ENCODE measurements around the gene CD59. TPM values are rescaled to one million over a fixed set of nuclear protein-coding genes. Genes with fewer than 3 reads are reported as not detected.

The CD59 gene
- total RNA-seq, 1 donor, result 345 TPM

DNA sequence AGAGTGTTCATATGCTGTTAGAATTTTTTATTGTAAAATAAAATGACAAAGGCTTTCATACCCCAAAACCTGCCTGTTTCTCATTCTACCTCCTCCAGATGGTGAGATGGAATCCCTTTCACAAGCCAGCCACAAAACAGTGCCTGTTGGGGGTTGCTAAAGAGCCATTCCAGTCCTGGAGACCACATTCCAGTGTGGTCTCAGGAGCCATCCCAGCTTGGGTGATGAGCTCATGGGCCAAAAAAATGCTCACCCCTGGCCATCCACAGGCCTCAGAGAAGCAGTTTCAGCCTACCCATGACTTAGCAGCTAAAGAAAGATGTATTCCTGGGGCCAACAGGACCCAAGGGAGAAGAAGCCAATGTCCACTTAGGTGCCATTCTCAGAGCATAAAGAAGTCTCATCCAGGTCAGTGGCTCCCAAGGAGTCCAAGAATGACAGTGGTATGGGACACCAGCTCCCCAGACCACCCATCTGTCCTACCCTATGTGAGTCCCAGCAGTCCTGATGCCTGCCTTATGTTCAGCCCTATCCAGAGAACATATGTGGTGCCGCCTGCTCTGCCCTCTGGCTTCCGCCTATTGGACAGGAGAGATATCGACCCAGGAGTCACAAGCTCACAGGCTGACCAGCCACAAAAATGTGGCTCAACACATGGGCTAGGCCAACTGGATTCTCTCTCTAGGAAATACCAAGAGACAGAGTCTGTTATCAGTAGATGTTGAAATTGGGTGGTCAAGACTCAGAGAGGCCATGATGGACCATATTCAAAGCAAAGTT is 62.0 kb downstream of the CD59 start:
- H3K4me2 ChIP-seq (ENCODE audit: insufficient read depth, low read length), result no peak overlapping the region
- TF ChIP-seq, protein P1, sequence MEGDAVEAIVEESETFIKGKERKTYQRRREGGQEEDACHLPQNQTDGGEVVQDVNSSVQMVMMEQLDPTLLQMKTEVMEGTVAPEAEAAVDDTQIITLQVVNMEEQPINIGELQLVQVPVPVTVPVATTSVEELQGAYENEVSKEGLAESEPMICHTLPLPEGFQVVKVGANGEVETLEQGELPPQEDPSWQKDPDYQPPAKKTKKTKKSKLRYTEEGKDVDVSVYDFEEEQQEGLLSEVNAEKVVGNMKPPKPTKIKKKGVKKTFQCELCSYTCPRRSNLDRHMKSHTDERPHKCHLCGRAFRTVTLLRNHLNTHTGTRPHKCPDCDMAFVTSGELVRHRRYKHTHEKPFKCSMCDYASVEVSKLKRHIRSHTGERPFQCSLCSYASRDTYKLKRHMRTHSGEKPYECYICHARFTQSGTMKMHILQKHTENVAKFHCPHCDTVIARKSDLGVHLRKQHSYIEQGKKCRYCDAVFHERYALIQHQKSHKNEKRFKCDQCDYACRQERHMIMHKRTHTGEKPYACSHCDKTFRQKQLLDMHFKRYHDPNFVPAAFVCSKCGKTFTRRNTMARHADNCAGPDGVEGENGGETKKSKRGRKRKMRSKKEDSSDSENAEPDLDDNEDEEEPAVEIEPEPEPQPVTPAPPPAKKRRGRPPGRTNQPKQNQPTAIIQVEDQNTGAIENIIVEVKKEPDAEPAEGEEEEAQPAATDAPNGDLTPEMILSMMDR (IDR thresholded peaks at IDR 0.05; ENCODE audit: extremely low read depth, low read depth, low read length), result no peak
- H3K9me3 ChIP-seq (ENCODE audit: low read depth, low read length), result no peaks in the 10 kb centered on the region
- H4K20me1 ChIP-seq (ENCODE audit: insufficient read depth, low read length), result no peaks in the 10 kb centered on the region
- no peaks in the 10 kb centered on the region for H3K79me2 ChIP-seq (ENCODE audit: insufficient read depth, low read length)
- H3K4me1 ChIP-seq (ENCODE audit: insufficient read depth, low read length), result peaks cover 28% of the 10 kb centered on the region
- no peak overlapping the region for H2AFZ ChIP-seq (ENCODE audit: low read length)
- no peaks in the 10 kb centered on the region for H3K36me3 ChIP-seq (ENCODE audit: insufficient read depth, low read length)
- peak; percentile 85 for DNase-seq (ENCODE audit: insufficient read length, low spot score, missing footprints)
- H3K4me3 ChIP-seq (ENCODE audit: insufficient read depth, low read length), result no peak overlapping the region
- H3K27ac ChIP-seq (ENCODE audit: low read depth, low read length), result peak overlapping the region; percentile 76
- H3K27me3 ChIP-seq (ENCODE audit: insufficient read depth, low read length), result no peaks in the 10 kb centered on the region

DNA sequence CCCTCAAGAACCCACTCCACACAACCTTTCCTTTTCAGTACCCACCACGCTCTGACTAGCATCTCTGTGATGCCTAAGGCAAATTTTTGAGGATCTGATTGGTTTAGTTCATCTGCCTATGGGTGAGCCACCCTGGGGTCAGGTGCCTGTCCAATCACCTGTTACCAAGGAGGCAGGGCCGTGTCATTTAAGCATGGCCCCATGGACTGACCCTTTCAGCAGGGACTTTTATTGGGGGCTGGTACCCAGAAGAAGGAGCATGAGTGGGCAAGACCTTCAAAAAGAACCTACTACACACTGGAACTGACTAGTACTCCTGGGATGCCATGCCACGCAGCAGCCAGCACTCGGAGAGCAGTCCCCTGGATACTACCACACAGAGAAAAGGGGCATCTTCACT is 64.0 kb downstream of the CD59 start:
- Histone ChIP-seq H2AFZ (ENCODE audit: low read length) (no peak overlapping the region), H3K27ac (ENCODE audit: low read depth, low read length) (no peak overlapping the region), H3K4me2 (ENCODE audit: insufficient read depth, low read length) (no peak overlapping the region), H3K36me3 (ENCODE audit: insufficient read depth, low read length) (no peaks in the 10 kb centered on the region), H3K9me3 (ENCODE audit: low read depth, low read length) (no peaks in the 10 kb centered on the region), H3K27me3 (ENCODE audit: insufficient read depth, low read length) (no peaks in the 10 kb centered on the region), H3K79me2 (ENCODE audit: insufficient read depth, low read length) (no peaks in the 10 kb centered on the region), H3K4me3 (ENCODE audit: insufficient read depth, low read length) (no peak overlapping the region), H4K20me1 (ENCODE audit: insufficient read depth, low read length) (no peaks in the 10 kb centered on the region), H3K4me1 (ENCODE audit: insufficient read depth, low read length) (peaks cover 28% of the 10 kb centered on the region)
- TF ChIP-seq, protein P1 (IDR thresholded peaks at IDR 0.05; ENCODE audit: extremely low read depth, low read depth, low read length), result no peak
- DNase-seq (ENCODE audit: insufficient read length, low spot score, missing footprints), result no peak

DNA sequence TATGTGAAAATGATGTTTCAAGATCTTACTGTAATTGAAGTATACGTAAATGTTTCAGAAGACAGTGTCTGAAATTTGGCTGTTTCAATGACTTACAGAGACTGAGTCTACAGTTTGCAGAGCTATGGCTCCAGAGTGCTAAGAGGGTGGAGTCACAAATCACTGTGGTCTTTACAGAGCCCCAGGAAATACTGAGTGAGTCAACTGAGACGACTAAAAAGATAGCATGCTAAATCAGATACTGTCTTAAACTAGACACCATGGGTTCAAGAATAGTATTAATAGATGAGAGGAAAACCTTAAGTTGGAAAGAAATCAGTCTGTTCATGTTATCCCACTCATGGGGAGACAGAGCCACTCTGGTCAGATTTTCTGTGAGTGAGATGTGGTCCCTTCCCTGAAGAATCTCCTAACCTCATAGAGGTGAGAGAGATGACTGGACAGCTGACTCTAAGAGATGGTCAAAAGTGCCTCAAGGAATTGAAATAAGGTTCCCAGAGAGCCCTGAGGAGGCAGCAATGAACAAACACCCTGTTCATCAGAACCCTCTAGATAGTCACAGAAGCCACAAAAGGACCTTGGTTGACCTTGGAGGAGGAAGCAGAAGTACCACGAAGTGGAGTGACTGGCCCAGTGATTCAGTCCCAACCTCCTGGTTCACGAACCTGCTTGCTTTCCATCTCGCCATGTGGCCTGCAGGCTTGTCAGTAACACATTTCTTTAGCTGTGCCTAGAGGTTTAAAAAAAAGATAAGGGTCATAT is 65.8 kb downstream of the CD59 start:
- TF ChIP-seq, protein P1 (IDR thresholded peaks at IDR 0.05; ENCODE audit: extremely low read depth, low read depth, low read length), result no peak
- Histone ChIP-seq H3K4me3 (ENCODE audit: insufficient read depth, low read length) (no peak overlapping the region), H3K4me1 (ENCODE audit: insufficient read depth, low read length) (peaks cover 28% of the 10 kb centered on the region), H3K27ac (ENCODE audit: low read depth, low read length) (peak overlapping the region; percentile 48), H4K20me1 (ENCODE audit: insufficient read depth, low read length) (no peaks in the 10 kb centered on the region), H3K79me2 (ENCODE audit: insufficient read depth, low read length) (no peaks in the 10 kb centered on the region), H3K4me2 (ENCODE audit: insufficient read depth, low read length) (peak overlapping the region; percentile 29), H3K27me3 (ENCODE audit: insufficient read depth, low read length) (no peaks in the 10 kb centered on the region), H3K36me3 (ENCODE audit: insufficient read depth, low read length) (peaks cover 2% of the 10 kb centered on the region), H2AFZ (ENCODE audit: low read length) (no peak overlapping the region), H3K9me3 (ENCODE audit: low read depth, low read length) (no peaks in the 10 kb centered on the region)
- peak; percentile 90 for DNase-seq (ENCODE audit: insufficient read length, low spot score, missing footprints)
